ENCODE measurements around the gene FAM133A. TPM values are rescaled to one million over a fixed set of nuclear protein-coding genes. Genes with fewer than 3 reads are reported as not detected.

The FAM133A gene
- total RNA-seq (2016; rRNA removed; fragmentation: Illumina TruSeq; extraction: Trizol) (not detected in 2 replicates), polyA plus RNA-seq (2011; rRNA removed) (not detected in 2 replicates), polyA minus RNA-seq (2011; rRNA and poly(A)+ RNA removed; ENCODE audit: low replicate concordance) (0.05 TPM in 1 of 2 replicates, not detected in the other), Bru-seq, nascent RNA (not detected), BruChase-seq, experiment 1, labeled RNA remaining after a 6-hour chase (not detected), BruChase-seq, experiment 2, labeled RNA remaining after a 2-hour chase (not detected)
- not detected in 2 replicates for total RNA-seq (2016; cell fraction: cytosol; rRNA removed; fragmentation: Illumina TruSeq; extraction: Trizol; ENCODE audit: low read depth)
- total RNA-seq (2016; cell fraction: insoluble cytoplasmic fraction; rRNA removed; fragmentation: Illumina TruSeq; extraction: Trizol) = not detected in 2 replicates
- total RNA-seq (2016; cell fraction: membrane; rRNA removed; fragmentation: Illumina TruSeq; extraction: Trizol) = not detected in 2 replicates
- total RNA-seq (2016; cell fraction: nucleus; rRNA removed; fragmentation: Illumina TruSeq; extraction: Trizol) = not detected in 2 replicates
- not detected in 2 replicates for polyA plus RNA-seq (2011; cell fraction: cytosol; rRNA removed)
- polyA plus RNA-seq (2011; cell fraction: nucleus; rRNA removed) = not detected in 2 replicates
- polyA plus RNA-seq (2012) = not detected in 2 replicates
- not detected in 2 replicates for polyA plus RNA-seq (2016; cell fraction: cytosol; fragmentation: Illumina TruSeq; extraction: Trizol; ENCODE audit: low read depth)
- not detected in 2 replicates for polyA plus RNA-seq (2016; cell fraction: insoluble cytoplasmic fraction; fragmentation: Illumina TruSeq; extraction: Trizol; ENCODE audit: low read depth)
- polyA plus RNA-seq (2016; cell fraction: membrane; fragmentation: Illumina TruSeq; extraction: Trizol; ENCODE audit: low read depth) = not detected in 2 replicates
- not detected in 2 replicates for polyA plus RNA-seq (2016; cell fraction: nucleus; fragmentation: Illumina TruSeq; extraction: Trizol; ENCODE audit: insufficient read depth, low read depth)
- polyA minus RNA-seq (2011; cell fraction: cytosol; rRNA and poly(A)+ RNA removed) = not detected in 2 replicates
- not detected in 2 replicates for polyA minus RNA-seq (2011; cell fraction: nucleus; rRNA and poly(A)+ RNA removed)
- long read RNA-seq, experiment 1 = 0 reads
- long read RNA-seq, experiment 2 = 0 reads

- H3K9me3 ChIP-seq (ENCODE audit: low read length) = no peaks in the 10 kb centered on the region
- TF ChIP-seq ATAD3A (CRISPR knock-in tag; IDR thresholded peaks at IDR 0.05) = no peak
- TF ChIP-seq HNRNPLL (IDR thresholded peaks at IDR 0.05; ENCODE audit: low read depth, low read length, poor library complexity, severe bottlenecking) = no peak
- TF ChIP-seq PAXIP1 (CRISPR knock-in tag; conservative IDR thresholded peaks at IDR 0.05) = no peak
- no peak for TF ChIP-seq ZNF484 (CRISPR knock-in tag; IDR thresholded peaks at IDR 0.05; ENCODE audit: borderline replicate concordance, low read depth)
- TF ChIP-seq NFKB2 (CRISPR knock-in tag; IDR thresholded peaks at IDR 0.05; ENCODE audit: borderline replicate concordance) = no peak
- TF ChIP-seq PAWR (CRISPR knock-in tag; IDR thresholded peaks at IDR 0.05; ENCODE audit: borderline replicate concordance) = no peak
- TF ChIP-seq SYNCRIP (IDR thresholded peaks at IDR 0.05; ENCODE audit: insufficient read depth, low read depth, low read length) = no peak
- TF ChIP-seq MIER3 (CRISPR knock-in tag; IDR thresholded peaks at IDR 0.05; ENCODE audit: borderline replicate concordance) = no peak
- TF ChIP-seq ZSCAN21 (CRISPR knock-in tag; IDR thresholded peaks at IDR 0.05; ENCODE audit: borderline replicate concordance) = no peak
- no peak for TF ChIP-seq FOXO4 (CRISPR knock-in tag; conservative IDR thresholded peaks at IDR 0.05)
- no peak for TF ChIP-seq NCOA1 (CRISPR knock-in tag; IDR thresholded peaks at IDR 0.05)
- no peak for TF ChIP-seq ATF1 (CRISPR knock-in tag; IDR thresholded peaks at IDR 0.05)
- TF ChIP-seq SP140L (CRISPR knock-in tag; IDR thresholded peaks at IDR 0.05; ENCODE audit: borderline replicate concordance) = no peak
- TF ChIP-seq ISL2 (CRISPR knock-in tag; IDR thresholded peaks at IDR 0.05) = no peak
- TF ChIP-seq ZKSCAN8 (CRISPR knock-in tag; IDR thresholded peaks at IDR 0.05; ENCODE audit: borderline replicate concordance) = no peak
- no peak for TF ChIP-seq ZNF451 (CRISPR knock-in tag; IDR thresholded peaks at IDR 0.05)
- no peak for TF ChIP-seq TBP (CRISPR knock-in tag; IDR thresholded peaks at IDR 0.05)
- WGBS (ENCODE audit: low lambda C conversion rate) = 30% methylated on average over 11 of the region's 11 CpGs
- H3K9ac ChIP-seq (ENCODE audit: insufficient read depth, low read depth, low read length) = no peak within 1 kb of the TSS
- H3K79me2 ChIP-seq (ENCODE audit: insufficient read depth, low read length) = no peaks in the 10 kb centered on the region
- in situ Hi-C loops (cut with HindIII; ENCODE audit: extremely low pct_ligation_motif_present, low pct_unique_long_range_greater_than_20kb) (no loop called here), intact Hi-C loops (cut with micrococcal nuclease; ENCODE audit: unreplicated experiment) (no loop called here)
- peaks cover 0 to 4% of the 10 kb centered on the region in 2 experiments; a peak in 1 of 5 replicates for H3K27me3 ChIP-seq (ENCODE audit: control insufficient read depth in 1 of 2, insufficient read depth in 2 of 2, low read length in 2 of 2)
- POLR2A ChIA-PET = no interaction called here
- H2AFZ ChIP-seq (ENCODE audit: low read length) = no peak within 1 kb of the TSS
- H3K36me3 ChIP-seq (replicated peaks in 1 of 2; ENCODE audit: control insufficient read depth in 1 of 2, insufficient read depth in 2 of 2, low read length in 2 of 2) = no peaks in the 10 kb centered on the region
- H4K20me1 ChIP-seq (ENCODE audit: insufficient read depth, low read length) = no peaks in the 10 kb centered on the region
- no TSS peak for BruUV-seq (replicated peaks)
- no peaks in the 10 kb centered on the region for H3K4me1 ChIP-seq (ENCODE audit: insufficient read depth, low read length)
- ATAC-seq (no peak; the same call in 2 of the 3 replicates), FAIRE-seq (no peak), DNase-seq (ENCODE audit: low spot score) (no peak)
- H3K4me3 ChIP-seq (replicated peaks in 1 of 3; ENCODE audit: insufficient read depth in 1 of 3, low read depth in 2 of 3, low read length in 3 of 3) = peak within 1 kb of the TSS; percentile 26 to 59 (median 50); a peak in 4 of 6 replicates
- peak within 1 kb of the TSS; percentile 74 for H3K4me2 ChIP-seq (ENCODE audit: low read depth, low read length)
- H3K27ac ChIP-seq (ENCODE audit: extremely low read length, insufficient read depth, low read length) = no peak within 1 kb of the TSS
- CTCF ChIA-PET (ENCODE audit: low intra/inter-chr PET ratio, low total read pairs) = no interaction called here
Observed at GRCh38 chrX:93673869-93674271, at the start of gene FAM133A. TSS of gene FAM133A (plus strand) at chrX:93674206. CDS start at chrX:93709420, 35,214 bp downstream.
